Keratinocyte (primary cell): ENCODE data around the gene ATF7. TPM values are rescaled to one million over a fixed set of nuclear protein-coding genes. Genes with fewer than 3 reads are reported as not detected.

Source experiments
- DNase-seq: peaks from one replicate; pipeline ENCODE4 v3.0.0-alpha.2; 2011; ENCODE audit warnings: low read depth, missing footprints, low spot score
- FAIRE-seq: peaks from 2 replicates; lab custom pipeline; 2011; peaks lifted over from hg19 to GRCh38; lab: Jason Lieb, UNC
- H2AFZ ChIP-seq: 2 replicates; pipeline ENCODE4 v1.6.0; 2012; ENCODE audit warnings: low read length, control low read depth, inconsistent platforms; ENCODE audit not compliant: control insufficient read depth
- H3K27ac ChIP-seq: 2 replicates; pipeline ENCODE4 v1.5.1; 2011; ENCODE audit warnings: low read length; ENCODE audit not compliant: control insufficient read depth, insufficient read depth
- H3K27me3 ChIP-seq: 3 replicates; pipeline ENCODE4 v1.6.0; 2011; ENCODE audit warnings: low read length; ENCODE audit not compliant: control insufficient read depth, insufficient read depth; ENCODE audit errors: extremely low read depth
- H3K36me3 ChIP-seq, 2 experiments: 2 replicates in 1 of 2; 3 replicates in 1 of 2; pipeline ENCODE4 v1.5.1; 2011; ENCODE audit warnings: low read length in 2 of 2, mild to moderate bottlenecking in 1 of 2; ENCODE audit not compliant: control insufficient read depth in 2 of 2, insufficient read depth in 2 of 2; ENCODE audit errors: extremely low read depth in 1 of 2
- H3K4me1 ChIP-seq: 3 replicates; pipeline ENCODE4 v1.5.1; 2011; ENCODE audit warnings: low read length; ENCODE audit not compliant: control insufficient read depth, insufficient read depth; ENCODE audit errors: extremely low read depth
- H3K4me2 ChIP-seq: 3 replicates; pipeline ENCODE4 v1.6.0; 2011; ENCODE audit warnings: low read depth, low read length; ENCODE audit not compliant: control insufficient read depth, insufficient read depth; ENCODE audit errors: extremely low read depth
- H3K4me3 ChIP-seq, 3 experiments: fragments of 200-600 bp in 1 of 3; sonication (generic) in 1 of 3; 2 replicates in 2 of 3; 3 replicates in 1 of 3; pipeline ENCODE4 v1.5.1; 2011 to 2016; ENCODE audit warnings: low read length in 3 of 3, mild to moderate bottlenecking in 3 of 3, control low read depth in 2 of 3, inconsistent platforms in 1 of 3, low read depth in 1 of 3, mixed read lengths in 1 of 3, mixed run types in 1 of 3, moderate library complexity in 1 of 3; ENCODE audit not compliant: control insufficient read depth in 2 of 3, insufficient read depth in 2 of 3; ENCODE audit errors: extremely low read depth in 1 of 3
- H3K79me2 ChIP-seq: 2 replicates; pipeline ENCODE4 v1.6.0; 2012; ENCODE audit warnings: low read length; ENCODE audit not compliant: control insufficient read depth, insufficient read depth
- H3K9ac ChIP-seq: 3 replicates; pipeline ENCODE4 v1.6.0; 2011; ENCODE audit warnings: low read length; ENCODE audit not compliant: control insufficient read depth, insufficient read depth; ENCODE audit errors: extremely low read depth
- H3K9me1 ChIP-seq: 3 replicates; pipeline ENCODE4 v1.6.0; 2011; ENCODE audit warnings: low read length; ENCODE audit not compliant: control insufficient read depth, insufficient read depth; ENCODE audit errors: extremely low read depth
- H3K9me3 ChIP-seq: 2 replicates; pipeline ENCODE4 v1.5.1; 2012; ENCODE audit warnings: low read depth, low read length; ENCODE audit not compliant: control insufficient read depth
- H4K20me1 ChIP-seq: 3 replicates; pipeline ENCODE4 v1.6.0; 2011; ENCODE audit warnings: low read length; ENCODE audit not compliant: control insufficient read depth, insufficient read depth; ENCODE audit errors: extremely low read depth
- EZH2 ChIP-seq: IDR thresholded peaks from one replicate; pipeline ENCODE4 v1.6.1; 2012; ENCODE audit warnings: inconsistent platforms, mild to moderate bottlenecking, low read length, moderate library complexity
- dilution Hi-C: fragments of 300-500 bp; cut with MboI; formaldehyde crosslinking; loops from one replicate; pipeline ENCODE4 v1.7.0; 2020; ENCODE audit warnings: low sequenced_read_pairs; ENCODE audit not compliant: extremely low pct_ligation_motif_present
- polyA plus RNA-seq, 5 experiments: library from polyadenylated mRNA; depleted of rRNA in 3 of 5; stranded (reverse) in 3 of 5; stranded (forward) in 1 of 5; unstranded in 1 of 5; fragments of >200 nt; gene quantifications; 1 replicate in 1 of 5; 2 replicates in 3 of 5; 3 replicates in 1 of 5; pipeline versions ENCODE4 v1.2.1 to v1.2.3, GENCODE V29; 2011 to 2012; ENCODE audit warnings: missing spikeins in 2 of 5, low read depth in 1 of 5, low replicate concordance in 1 of 5
- TF ChIP-seq, protein P1 (sequence below), 3 experiments: IDR thresholded peaks in 1 of 3; conservative IDR thresholded peaks in 1 of 3; optimal IDR thresholded peaks in 1 of 3; 2 replicates in 2 of 3; 3 replicates in 1 of 3; pipeline versions ENCODE3 to v1.5.1; 2011; ENCODE audit warnings: low read length in 3 of 3, mild to moderate bottlenecking in 3 of 3, moderate library complexity in 2 of 3, control low read depth in 1 of 3, inconsistent platforms in 1 of 3; ENCODE audit not compliant: insufficient read depth in 2 of 3; ENCODE audit errors: extremely low read depth in 1 of 3

Gene ATF7
- polyA plus RNA-seq, 1 donor (not counting 4 experiments of a cell fraction or from before 2014, with no cell fraction given): 16.3 TPM

- Histone ChIP-seq H2AFZ (no peak overlapping the region), H3K79me2 (peaks cover 8% of the 10 kb centered on the region), H3K9me3 (no peaks in the 10 kb centered on the region), H3K9me1 (no peaks in the 10 kb centered on the region), H3K9ac (no peak overlapping the region), H3K36me3 (peaks cover 12 to 24% of the 10 kb centered on the region in 2 experiments), H4K20me1 (no peaks in the 10 kb centered on the region), H3K27me3 (no peaks in the 10 kb centered on the region), H3K4me3 (no peak overlapping the region), H3K4me1 (peaks cover 16% of the 10 kb centered on the region), H3K4me2 (no peak overlapping the region), H3K27ac (no peak overlapping the region)
- DNase-seq (no peak), FAIRE-seq (no peak)
- TF ChIP-seq EZH2: no peak
- TF ChIP-seq, protein P1, sequence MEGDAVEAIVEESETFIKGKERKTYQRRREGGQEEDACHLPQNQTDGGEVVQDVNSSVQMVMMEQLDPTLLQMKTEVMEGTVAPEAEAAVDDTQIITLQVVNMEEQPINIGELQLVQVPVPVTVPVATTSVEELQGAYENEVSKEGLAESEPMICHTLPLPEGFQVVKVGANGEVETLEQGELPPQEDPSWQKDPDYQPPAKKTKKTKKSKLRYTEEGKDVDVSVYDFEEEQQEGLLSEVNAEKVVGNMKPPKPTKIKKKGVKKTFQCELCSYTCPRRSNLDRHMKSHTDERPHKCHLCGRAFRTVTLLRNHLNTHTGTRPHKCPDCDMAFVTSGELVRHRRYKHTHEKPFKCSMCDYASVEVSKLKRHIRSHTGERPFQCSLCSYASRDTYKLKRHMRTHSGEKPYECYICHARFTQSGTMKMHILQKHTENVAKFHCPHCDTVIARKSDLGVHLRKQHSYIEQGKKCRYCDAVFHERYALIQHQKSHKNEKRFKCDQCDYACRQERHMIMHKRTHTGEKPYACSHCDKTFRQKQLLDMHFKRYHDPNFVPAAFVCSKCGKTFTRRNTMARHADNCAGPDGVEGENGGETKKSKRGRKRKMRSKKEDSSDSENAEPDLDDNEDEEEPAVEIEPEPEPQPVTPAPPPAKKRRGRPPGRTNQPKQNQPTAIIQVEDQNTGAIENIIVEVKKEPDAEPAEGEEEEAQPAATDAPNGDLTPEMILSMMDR (optimal IDR thresholded peaks at IDR 0.05 in 1 of 3, IDR thresholded peaks at IDR 0.05 in 1 of 3, conservative IDR thresholded peaks at IDR 0.05 in 1 of 3; ENCODE audit: extremely low read depth in 1 of 3, insufficient read depth in 2 of 3, low read length in 3 of 3): no peak
- dilution Hi-C loops: no loop called here
Observed at GRCh38 chr12:53670971-53671370, 44.8 kb upstream of the ATF7 start.

- Histone ChIP-seq H3K79me2 (peaks cover 8% of the 10 kb centered on the region), H4K20me1 (no peaks in the 10 kb centered on the region), H3K4me2 (no peak overlapping the region), H3K4me1 (peaks cover 16% of the 10 kb centered on the region), H3K27me3 (no peaks in the 10 kb centered on the region), H3K9ac (no peak overlapping the region), H3K9me3 (no peaks in the 10 kb centered on the region), H2AFZ (no peak overlapping the region), H3K9me1 (no peaks in the 10 kb centered on the region), H3K4me3 (no peak overlapping the region), H3K27ac (no peak overlapping the region), H3K36me3 (peaks cover 12 to 28% of the 10 kb centered on the region in 2 experiments)
- no peak for TF ChIP-seq EZH2
- TF ChIP-seq, protein P1 (optimal IDR thresholded peaks at IDR 0.05 in 1 of 3, IDR thresholded peaks at IDR 0.05 in 1 of 3, conservative IDR thresholded peaks at IDR 0.05 in 1 of 3; ENCODE audit: extremely low read depth in 1 of 3, insufficient read depth in 2 of 3, low read length in 3 of 3): no peak
- no peak for FAIRE-seq
- dilution Hi-C loops: no loop called here
- DNase-seq: no peak
Observed at GRCh38 chr12:53670308-53670707, 44.1 kb upstream of the ATF7 start.
